22Rv1 (cell line): ENCODE data around the gene ICAM1.

Experiments
- H3K27ac ChIP-seq: fragments of 450-650 bp; 2 replicates; pipeline ENCODE4 v1.5.1; 2017
- CTCF ChIP-seq: fragments of 450-650 bp; IDR thresholded peaks from 2 replicates; pipeline ENCODE4 v1.5.1; 2017; ENCODE audit warnings: mild to moderate bottlenecking
- ZFX ChIP-seq: fragments of 450-650 bp; IDR thresholded peaks from 2 replicates; pipeline ENCODE4 v1.6.1; 2017; ENCODE audit warnings: antibody characterized with exemption, borderline replicate concordance

ICAM1 gene

DNA sequence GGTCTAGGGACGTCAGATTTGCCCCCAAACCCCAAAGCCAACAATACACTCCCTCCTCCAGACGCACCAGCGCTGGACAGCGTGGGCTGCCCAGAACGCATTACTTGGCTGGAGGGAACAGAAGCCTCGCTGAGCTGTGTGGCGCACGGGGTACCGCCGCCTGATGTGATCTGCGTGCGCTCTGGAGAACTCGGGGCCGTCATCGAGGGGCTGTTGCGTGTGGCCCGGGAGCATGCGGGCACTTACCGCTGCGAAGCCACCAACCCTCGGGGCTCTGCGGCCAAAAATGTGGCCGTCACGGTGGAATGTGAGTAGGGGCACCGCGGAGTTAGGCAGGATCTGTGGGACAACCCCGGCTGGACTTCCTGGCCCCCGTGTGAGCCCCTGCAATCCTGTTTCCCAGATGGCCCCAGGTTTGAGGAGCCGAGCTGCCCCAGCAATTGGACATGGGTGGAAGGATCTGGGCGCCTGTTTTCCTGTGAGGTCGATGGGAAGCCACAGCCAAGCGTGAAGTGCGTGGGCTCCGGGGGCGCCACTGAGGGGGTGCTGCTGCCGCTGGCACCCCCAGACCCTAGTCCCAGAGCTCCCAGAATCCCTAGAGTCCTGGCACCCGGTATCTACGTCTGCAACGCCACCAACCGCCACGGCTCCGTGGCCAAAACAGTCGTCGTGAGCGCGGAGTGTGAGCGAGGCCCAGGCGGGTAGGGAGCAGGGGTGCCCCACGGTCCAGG, 22.9 kb downstream of the ICAM1 start:
- no peak overlapping the region for H3K27ac ChIP-seq
- TF ChIP-seq CTCF (no peak), ZFX (no peak)

GRCh38 chr19:10294368-10294697, 23.4 kb downstream of the ICAM1 start:
- H3K27ac ChIP-seq: no peak overlapping the region
- TF ChIP-seq CTCF (no peak), ZFX (no peak)

- TF ChIP-seq CTCF (no peak), ZFX (no peak)
- no peak overlapping the region for H3K27ac ChIP-seq
Observed at GRCh38 chr19:10295305-10295846, 24.5 kb downstream of the ICAM1 start.

- no peak overlapping the region for H3K27ac ChIP-seq
- TF ChIP-seq ZFX (no peak), CTCF (no peak)
Observed at GRCh38 chr19:10295847-10296591, 25.1 kb downstream of the ICAM1 start.

DNA sequence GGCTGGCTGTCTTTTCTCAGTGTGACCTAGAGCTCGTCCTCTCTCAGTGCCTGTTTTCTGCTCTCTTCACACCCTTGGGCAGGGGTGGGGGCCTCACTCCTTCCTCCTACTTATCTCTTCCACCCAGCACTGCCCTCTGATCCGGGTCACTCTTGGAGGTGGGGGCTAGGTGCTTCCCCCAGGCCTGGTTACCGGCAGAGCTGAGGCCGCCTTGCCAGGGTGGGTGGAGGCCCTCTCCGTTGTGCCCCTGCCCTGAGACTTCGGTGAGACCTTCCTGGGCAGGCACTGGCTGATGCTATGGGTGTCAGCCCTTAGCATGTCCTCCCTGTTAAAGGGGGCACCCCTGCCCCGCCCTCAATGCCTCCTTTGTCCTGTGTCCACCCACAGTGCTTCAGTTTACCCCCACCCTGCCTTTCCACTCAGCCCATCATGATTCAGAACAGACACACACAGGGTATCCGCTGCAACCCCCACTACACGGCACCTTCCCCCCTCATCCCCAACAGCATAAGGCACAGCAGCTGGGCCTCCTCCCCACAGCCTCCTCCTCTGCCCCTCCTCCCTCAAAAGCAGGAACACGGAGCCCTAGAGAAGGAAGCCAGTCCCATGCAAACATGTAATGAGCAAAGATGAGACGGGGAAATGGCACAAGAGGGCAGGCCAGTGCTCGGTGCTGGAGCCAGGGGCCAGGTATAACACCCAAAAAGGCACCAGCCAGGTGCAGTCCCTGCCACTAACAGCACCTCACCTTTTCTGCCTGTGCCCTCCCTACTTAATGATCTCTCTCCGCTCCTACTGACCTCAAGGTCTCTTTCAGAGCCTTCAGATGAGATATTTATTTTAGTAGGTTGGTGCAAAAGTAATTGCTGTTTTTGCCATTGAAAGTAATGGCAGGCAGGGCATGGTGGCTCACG, 28.9 kb downstream of the ICAM1 start:
- H3K27ac ChIP-seq: no peak overlapping the region
- TF ChIP-seq ZFX (no peak), CTCF (no peak)

DNA sequence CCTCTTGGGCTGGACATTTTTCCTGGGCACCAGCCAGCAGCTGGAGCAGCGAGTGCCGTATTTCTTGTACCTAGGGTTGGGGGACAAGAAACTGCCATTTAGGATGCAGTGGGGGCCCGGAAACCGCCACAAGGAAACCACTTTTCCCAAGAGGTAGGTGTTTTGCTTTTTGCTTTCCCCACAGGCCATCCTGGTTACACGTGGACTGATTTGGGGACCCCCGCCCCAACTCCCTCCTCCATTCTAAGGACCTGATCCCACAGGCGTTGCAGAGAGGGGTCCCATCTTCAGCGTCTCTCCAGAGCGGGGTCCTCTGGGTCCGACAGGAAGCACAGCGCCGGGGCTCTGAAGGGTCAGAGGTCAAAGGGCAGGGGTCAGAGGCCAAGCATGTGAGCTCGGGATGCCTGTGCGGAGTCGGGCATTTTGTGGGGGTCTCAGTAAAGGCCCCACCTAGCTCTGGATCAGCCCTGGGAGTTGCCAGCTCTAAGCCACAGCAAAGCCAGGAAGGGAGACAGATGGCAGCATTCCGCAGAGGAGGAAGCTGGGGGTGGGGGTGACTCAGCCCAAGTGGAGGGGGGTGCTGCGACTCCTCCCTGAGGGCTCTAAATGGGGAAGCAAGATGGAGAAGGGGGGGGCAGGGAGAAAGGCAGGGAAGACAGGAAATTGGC, 34.4 kb downstream of the ICAM1 start:
- no peak overlapping the region for H3K27ac ChIP-seq
- no peak for TF ChIP-seq CTCF
- TF ChIP-seq ZFX: no peak
